Measurements from ENCODE around the gene IL6. TPM values are rescaled to one million over a fixed set of nuclear protein-coding genes. Genes with fewer than 3 reads are reported as not detected.
A peak's percentile ranks its signal among the peaks of the same experiment; 100 is the strongest.
"Not testable (repeated sequence)": the region's sequence is repeated elsewhere in the genome, so short reads cannot be mapped to it uniquely, and the experiment has no call there.

The IL6 gene
- total RNA-seq, 2 donors from 2014 or later, result 0.46 to 2.4 TPM

DNA sequence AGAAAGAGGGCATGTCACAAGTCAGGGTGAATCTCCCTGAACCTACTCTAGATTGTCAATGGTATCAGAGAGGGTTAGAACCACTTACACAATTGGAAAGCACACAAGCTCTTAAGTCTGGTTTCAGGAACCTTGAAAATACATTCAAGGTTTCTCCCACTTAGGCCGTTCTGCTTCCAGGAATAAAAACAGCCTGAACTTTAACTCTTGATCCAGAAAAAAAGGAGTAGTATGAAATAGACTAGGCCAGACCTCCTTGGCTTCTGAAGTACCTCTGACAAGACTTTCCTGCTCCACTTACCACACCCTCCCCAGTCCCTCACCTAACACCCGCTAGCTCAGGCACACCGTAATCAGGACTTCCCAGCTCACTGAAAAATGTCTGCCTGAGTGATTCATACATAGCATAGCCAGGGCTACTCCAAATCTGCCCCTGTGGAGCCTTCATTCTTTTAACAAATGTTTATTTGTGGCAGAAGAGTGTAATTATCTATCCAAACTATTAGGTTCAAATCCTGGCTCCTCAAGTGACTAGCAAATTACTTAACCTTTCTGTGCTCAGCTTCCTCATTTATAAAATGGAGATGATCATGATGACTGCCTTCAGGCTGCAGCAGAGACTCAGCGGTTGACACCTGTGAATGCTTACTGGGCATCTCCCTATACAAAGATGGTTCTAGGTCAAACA is 30.3 kb upstream of the IL6 start:
- H3K4me1 Mint-ChIP-seq (ENCODE audit: low read depth), result peaks cover 70% of the 10 kb centered on the region
- peaks cover 2 to 3% of the 10 kb centered on the region in 2 donors for H3K9me3 Mint-ChIP-seq
- peaks cover 3 to 5% of the 10 kb centered on the region in 2 donors for H3K36me3 Mint-ChIP-seq (ENCODE audit: insufficient read depth in 2 of 2)
- H3K4me3 Mint-ChIP-seq, result peak overlapping the region; percentile 31 to 46
- DNase-seq, result no peak
- no peak overlapping the region for H3K27ac Mint-ChIP-seq
- H3K27me3 Mint-ChIP-seq (ENCODE audit: low read depth), result peaks cover 39% of the 10 kb centered on the region
- peak; percentile 39 to 44 for ATAC-seq (replicated peaks in 1 of 2)

- H3K27me3 Mint-ChIP-seq (ENCODE audit: low read depth), result peaks cover 39% of the 10 kb centered on the region
- H3K4me3 Mint-ChIP-seq, result peak overlapping the region in 1 of 2 donors; percentile 46
- DNase-seq (no peak), ATAC-seq (replicated peaks in 1 of 2) (no peak)
- H3K27ac Mint-ChIP-seq, result no peak overlapping the region
- H3K36me3 Mint-ChIP-seq (ENCODE audit: insufficient read depth in 2 of 2), result peaks cover 3 to 5% of the 10 kb centered on the region in 2 donors
- H3K9me3 Mint-ChIP-seq, result peaks cover 2 to 3% of the 10 kb centered on the region in 2 donors
- peaks cover 70% of the 10 kb centered on the region for H3K4me1 Mint-ChIP-seq (ENCODE audit: low read depth)
Observed at GRCh38 chr7:22697322-22697859, 29.6 kb upstream of the IL6 start.

GRCh38 chr7:22697876-22698606 is 29.0 kb upstream of the IL6 start:
- Mint-ChIP-seq H3K4me1 (ENCODE audit: low read depth) (peaks cover 70% of the 10 kb centered on the region), H3K4me3 (peak overlapping the region; percentile 59 to 69), H3K27ac (peak overlapping the region; percentile 92), H3K9me3 (peaks cover 2 to 3% of the 10 kb centered on the region in 2 donors), H3K36me3 (ENCODE audit: insufficient read depth in 2 of 2) (peaks cover 3 to 5% of the 10 kb centered on the region in 2 donors), H3K27me3 (ENCODE audit: low read depth) (peaks cover 36% of the 10 kb centered on the region)
- ATAC-seq (replicated peaks in 1 of 2) (peak; percentile 71 to 74), DNase-seq (peak in 1 of 2 donors; percentile 21)

- H3K9me3 Mint-ChIP-seq, result peaks cover 2 to 3% of the 10 kb centered on the region in 2 donors
- peaks cover 32% of the 10 kb centered on the region for H3K27me3 Mint-ChIP-seq (ENCODE audit: low read depth)
- peak overlapping the region; percentile 59 to 69 for H3K4me3 Mint-ChIP-seq
- DNase-seq (peak in 1 of 2 donors; percentile 18), ATAC-seq (replicated peaks in 1 of 2) (peak; percentile 39 to 62)
- peak overlapping the region; percentile 92 for H3K27ac Mint-ChIP-seq
- H3K4me1 Mint-ChIP-seq (ENCODE audit: low read depth), result peaks cover 66% of the 10 kb centered on the region
- peaks cover 3 to 4% of the 10 kb centered on the region in 2 donors for H3K36me3 Mint-ChIP-seq (ENCODE audit: insufficient read depth in 2 of 2)
Observed at GRCh38 chr7:22698767-22699166, 28.2 kb upstream of the IL6 start.

DNA sequence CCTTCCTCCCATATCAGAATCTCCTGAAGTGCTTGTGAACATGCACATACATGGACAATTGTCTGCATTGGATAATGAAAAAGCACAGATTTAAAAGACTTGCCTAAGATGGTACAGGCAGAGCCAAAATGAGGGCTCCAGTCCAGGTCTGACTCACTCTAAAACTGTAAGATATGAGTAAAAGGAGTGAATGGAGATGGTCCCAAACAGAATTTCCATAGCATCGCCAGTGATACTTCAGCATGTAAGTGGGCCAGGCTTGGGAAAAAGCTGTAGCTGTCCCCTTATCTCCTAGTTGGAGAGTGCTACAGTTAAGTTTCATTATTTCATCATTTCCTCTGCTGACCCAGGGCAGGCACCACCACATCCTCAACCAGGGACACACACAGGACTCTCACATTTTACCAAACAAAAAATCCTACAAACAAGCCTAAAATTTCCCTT is 26.4 kb upstream of the IL6 start:
- peaks cover 26% of the 10 kb centered on the region for H3K27me3 Mint-ChIP-seq (ENCODE audit: low read depth)
- no peak overlapping the region for H3K27ac Mint-ChIP-seq
- H3K36me3 Mint-ChIP-seq (ENCODE audit: insufficient read depth in 2 of 2), result peaks cover 3 to 4% of the 10 kb centered on the region in 2 donors
- H3K4me3 Mint-ChIP-seq, result no peak overlapping the region
- H3K9me3 Mint-ChIP-seq, result peaks cover 2 to 3% of the 10 kb centered on the region in 2 donors
- DNase-seq (peak in 1 of 2 donors; percentile 10), ATAC-seq (replicated peaks in 1 of 2) (peak; percentile 36 to 51)
- peaks cover 49% of the 10 kb centered on the region for H3K4me1 Mint-ChIP-seq (ENCODE audit: low read depth)

GRCh38 chr7:22702516-22702915 is 24.5 kb upstream of the IL6 start:
- Mint-ChIP-seq H3K27me3 (ENCODE audit: low read depth) (peaks cover 18% of the 10 kb centered on the region), H3K27ac (no peak overlapping the region), H3K9me3 (peaks cover 2 to 3% of the 10 kb centered on the region in 2 donors), H3K4me3 (no peak overlapping the region), H3K36me3 (ENCODE audit: insufficient read depth in 2 of 2) (peaks cover 3 to 4% of the 10 kb centered on the region in 2 donors), H3K4me1 (ENCODE audit: low read depth) (peaks cover 30% of the 10 kb centered on the region)
- no peak for ATAC-seq (replicated peaks in 1 of 2)
- no peak for DNase-seq

GRCh38 chr7:22703107-22703855 is 23.7 kb upstream of the IL6 start:
- not testable (repeated sequence) for H3K4me3 Mint-ChIP-seq

GRCh38 chr7:22703978-22704610 is 22.9 kb upstream of the IL6 start:
- not testable (repeated sequence) for H3K9me3 Mint-ChIP-seq; H3K4me3 Mint-ChIP-seq; H3K27ac Mint-ChIP-seq; H3K36me3 Mint-ChIP-seq (ENCODE audit: insufficient read depth in 2 of 2); ATAC-seq (replicated peaks in 1 of 2); DNase-seq
- Mint-ChIP-seq H3K27me3 (ENCODE audit: low read depth) (peaks cover 12% of the 10 kb centered on the region), H3K4me1 (ENCODE audit: low read depth) (peaks cover 14% of the 10 kb centered on the region)

More at GRCh38 chr7:22703107-22703855, 23.7 kb upstream of the IL6 start:
- not testable (repeated sequence) for DNase-seq; ATAC-seq (replicated peaks in 1 of 2); H3K9me3 Mint-ChIP-seq; H3K36me3 Mint-ChIP-seq (ENCODE audit: insufficient read depth in 2 of 2); H3K27ac Mint-ChIP-seq
- peaks cover 22% of the 10 kb centered on the region for H3K4me1 Mint-ChIP-seq (ENCODE audit: low read depth)
- peaks cover 18% of the 10 kb centered on the region for H3K27me3 Mint-ChIP-seq (ENCODE audit: low read depth)

GRCh38 chr7:22704722-22705121 is 22.3 kb upstream of the IL6 start:
- not testable (repeated sequence) for H3K4me3 Mint-ChIP-seq; H3K36me3 Mint-ChIP-seq (ENCODE audit: insufficient read depth in 2 of 2); DNase-seq; H3K9me3 Mint-ChIP-seq; H3K27me3 Mint-ChIP-seq (ENCODE audit: low read depth); ATAC-seq (replicated peaks in 1 of 2); H3K27ac Mint-ChIP-seq
- peaks cover 12% of the 10 kb centered on the region for H3K4me1 Mint-ChIP-seq (ENCODE audit: low read depth)

- not testable (repeated sequence) for DNase-seq; H3K9me3 Mint-ChIP-seq; H3K4me3 Mint-ChIP-seq; H3K4me1 Mint-ChIP-seq (ENCODE audit: low read depth); ATAC-seq (replicated peaks in 1 of 2); H3K36me3 Mint-ChIP-seq (ENCODE audit: insufficient read depth in 2 of 2); H3K27me3 Mint-ChIP-seq (ENCODE audit: low read depth); H3K27ac Mint-ChIP-seq
Observed at GRCh38 chr7:22705874-22706273, 21.1 kb upstream of the IL6 start.

GRCh38 chr7:22707026-22707691 is 19.8 kb upstream of the IL6 start:
- peaks cover 12% of the 10 kb centered on the region for H3K27me3 Mint-ChIP-seq (ENCODE audit: low read depth)
- not testable (repeated sequence) for H3K4me1 Mint-ChIP-seq (ENCODE audit: low read depth); H3K36me3 Mint-ChIP-seq (ENCODE audit: insufficient read depth in 2 of 2); H3K9me3 Mint-ChIP-seq; H3K4me3 Mint-ChIP-seq; DNase-seq; H3K27ac Mint-ChIP-seq; ATAC-seq (replicated peaks in 1 of 2)

- H3K27me3 Mint-ChIP-seq (ENCODE audit: low read depth), result peaks cover 14% of the 10 kb centered on the region
Observed at GRCh38 chr7:22708214-22708613, 18.8 kb upstream of the IL6 start.

More at GRCh38 chr7:22708214-22708613, 18.8 kb upstream of the IL6 start:
- H3K4me1 Mint-ChIP-seq (ENCODE audit: low read depth); H3K4me3 Mint-ChIP-seq; ATAC-seq (replicated peaks in 1 of 2); H3K36me3 Mint-ChIP-seq (ENCODE audit: insufficient read depth in 2 of 2); H3K9me3 Mint-ChIP-seq; DNase-seq; H3K27ac Mint-ChIP-seq: not testable (repeated sequence)

All from activated T-cell treated with anti-CD3 and anti-CD28 coated beads, Interleukin-2, amount 50 U/mL, for 72 hours (primary cell).